Renal pelvis (tissue), 4 donors: ENCODE measurements around the gene EIF4G3. TPM values are rescaled to one million over a fixed set of nuclear protein-coding genes. Genes with fewer than 3 reads are reported as not detected.

ENCODE experiments used
- DNase-seq: peaks from one replicate; pipeline ENCODE4 v3.0.0-alpha.2; 2013
- polyA plus RNA-seq, 3 donors: library from polyadenylated mRNA; unstranded; fragments of 120-200 nt; gene quantifications; one replicate each; pipeline ENCODE4 v1.2.1, GENCODE V29; 2013; ENCODE audit not compliant: insufficient read length in 3 of 3

Gene EIF4G3
- polyA plus RNA-seq, 3 donors = 65.2 to 72.5 (median 71.5) TPM

- no peak for DNase-seq
These were observed 179.0 kb downstream of the EIF4G3 start for GRCh38 chr1:20997602-20998224.

GRCh38 chr1:20996554-20996953 is 180.1 kb downstream of the EIF4G3 start:
- no peak for DNase-seq

- DNase-seq = no peak
These were observed 182.8 kb downstream of the EIF4G3 start for GRCh38 chr1:20993716-20994575.

- DNase-seq = no peak
These were observed 184.2 kb downstream of the EIF4G3 start for GRCh38 chr1:20992322-20993056.

GRCh38 chr1:20988943-20989342 is 187.8 kb downstream of the EIF4G3 start:
- no peak for DNase-seq

- DNase-seq = no peak
These were observed 188.6 kb downstream of the EIF4G3 start for GRCh38 chr1:20987831-20988825.

- DNase-seq = no peak
These were observed 193.3 kb downstream of the EIF4G3 start for GRCh38 chr1:20983297-20983889.

- no peak for DNase-seq
These were observed 194.4 kb downstream of the EIF4G3 start for GRCh38 chr1:20982316-20982715.

GRCh38 chr1:20981915-20982314 is 194.8 kb downstream of the EIF4G3 start:
- no peak for DNase-seq

GRCh38 chr1:20980051-20980450 is 196.6 kb downstream of the EIF4G3 start:
- DNase-seq = no peak

- DNase-seq = no peak
These were observed 198.3 kb downstream of the EIF4G3 start for GRCh38 chr1:20978413-20978812.

- no peak for DNase-seq
These were observed 201.0 kb downstream of the EIF4G3 start for GRCh38 chr1:20975668-20976067.

- no peak for DNase-seq
These were observed 201.7 kb downstream of the EIF4G3 start for GRCh38 chr1:20974951-20975350.

GRCh38 chr1:20974069-20974468 is 202.6 kb downstream of the EIF4G3 start:
- DNase-seq = no peak

- no peak for DNase-seq
These were observed 203.8 kb downstream of the EIF4G3 start for GRCh38 chr1:20972855-20973254.

GRCh38 chr1:20964540-20965484 is 211.9 kb downstream of the EIF4G3 start:
- DNase-seq = no peak

- no peak for DNase-seq
These were observed 214.0 kb downstream of the EIF4G3 start for GRCh38 chr1:20962576-20963258.

GRCh38 chr1:20958430-20958829 is 218.3 kb downstream of the EIF4G3 start:
- no peak for DNase-seq

- DNase-seq = no peak
These were observed 220.4 kb downstream of the EIF4G3 start for GRCh38 chr1:20956272-20956671.
